HG03103 (cell line): Measurements from ENCODE around the gene RASGRF1.
A peak's percentile ranks its signal among the peaks of the same experiment; 100 is the strongest.
"Not testable (repeated sequence)": the region's sequence is repeated elsewhere in the genome, so short reads cannot be mapped to it uniquely, and the experiment has no call there.

Experiments
- ATAC-seq: cut with Tn5 transposase; IDR thresholded peaks from one replicate; pipeline ENCODE4 v1.9.1; 2021; ENCODE audit warnings: low read depth; ENCODE audit not compliant: unreplicated experiment

Gene RASGRF1

GRCh38 chr15:79015416-79015815 is 75.2 kb downstream of the RASGRF1 start:
- ATAC-seq = no peak

- no peak for ATAC-seq
Observed at GRCh38 chr15:79010278-79010677, 80.3 kb downstream of the RASGRF1 start.

GRCh38 chr15:79009379-79009778 is 81.2 kb downstream of the RASGRF1 start:
- no peak for ATAC-seq

GRCh38 chr15:79008659-79009058 is 81.9 kb downstream of the RASGRF1 start:
- no peak for ATAC-seq

- no peak for ATAC-seq
Observed at GRCh38 chr15:79007066-79007465, 83.5 kb downstream of the RASGRF1 start.

GRCh38 chr15:79006071-79006470 is 84.5 kb downstream of the RASGRF1 start:
- no peak for ATAC-seq

- ATAC-seq = peak; percentile 74
Observed at GRCh38 chr15:79004336-79004735, 86.2 kb downstream of the RASGRF1 start.

- ATAC-seq = no peak
Observed at GRCh38 chr15:79003896-79004295, 86.7 kb downstream of the RASGRF1 start.

- ATAC-seq = no peak
Observed at GRCh38 chr15:79003301-79003700, 87.3 kb downstream of the RASGRF1 start.

- no peak for ATAC-seq
Observed at GRCh38 chr15:79002581-79002980, 88.0 kb downstream of the RASGRF1 start.

GRCh38 chr15:78999636-79000035 is 90.9 kb downstream of the RASGRF1 start:
- no peak for ATAC-seq

- no peak for ATAC-seq
Observed at GRCh38 chr15:78998526-78998925, 92.1 kb downstream of the RASGRF1 start.

GRCh38 chr15:78997981-78998499 is 92.5 kb downstream of the RASGRF1 start:
- no peak for ATAC-seq

- ATAC-seq = no peak
Observed at GRCh38 chr15:78996894-78997275, 93.7 kb downstream of the RASGRF1 start.

- no peak for ATAC-seq
Observed at GRCh38 chr15:78995921-78996893, 94.4 kb downstream of the RASGRF1 start.

GRCh38 chr15:78995161-78995560 is 95.4 kb downstream of the RASGRF1 start:
- ATAC-seq = not testable (repeated sequence)

GRCh38 chr15:78993931-78994530 is 96.5 kb downstream of the RASGRF1 start:
- no peak for ATAC-seq

- ATAC-seq = no peak
Observed at GRCh38 chr15:78993257-78993930, 97.2 kb downstream of the RASGRF1 start.

- no peak for ATAC-seq
Observed at GRCh38 chr15:78992416-78993256, 97.9 kb downstream of the RASGRF1 start.

- no peak for ATAC-seq
Observed at GRCh38 chr15:78991879-78992278, 98.7 kb downstream of the RASGRF1 start.
